Activated CD8-positive, alpha-beta memory T cell treated with anti-CD3 and anti-CD28 coated beads for 4 hours (primary cell): ENCODE data around the gene RELCH.

Source experiments
- DNase-seq, 2 donors: peaks; one replicate each; pipeline ENCODE4 v3.0.0-alpha.2; 2020; ENCODE audit warnings: low read depth in 2 of 2

Gene RELCH

GRCh38 chr18:62187543-62188510 lies 772 bp downstream of the RELCH start:
- no peak for DNase-seq

- no peak for DNase-seq
Observed at GRCh38 chr18:62189208-62189607, 2.2 kb downstream of the RELCH start.

- DNase-seq: no peak
Observed at GRCh38 chr18:62196079-62196478, 9.0 kb downstream of the RELCH start.

- no peak for DNase-seq
Observed at GRCh38 chr18:62196980-62197379, 9.9 kb downstream of the RELCH start.

- DNase-seq: no peak
Observed at GRCh38 chr18:62198259-62198658, 11.2 kb downstream of the RELCH start.

GRCh38 chr18:62199629-62200028 lies 12.6 kb downstream of the RELCH start:
- no peak for DNase-seq

GRCh38 chr18:62200121-62200914 lies 13.3 kb downstream of the RELCH start:
- no peak for DNase-seq

GRCh38 chr18:62201870-62202269 lies 14.8 kb downstream of the RELCH start:
- no peak for DNase-seq

- DNase-seq: no peak
Observed at GRCh38 chr18:62205824-62206223, 18.8 kb downstream of the RELCH start.

GRCh38 chr18:62206593-62206992 lies 19.5 kb downstream of the RELCH start:
- DNase-seq: no peak

GRCh38 chr18:62209046-62209445 lies 22.0 kb downstream of the RELCH start:
- DNase-seq: no peak

GRCh38 chr18:62210138-62210537 lies 23.1 kb downstream of the RELCH start:
- DNase-seq: no peak

GRCh38 chr18:62211325-62211828 lies 24.3 kb downstream of the RELCH start:
- DNase-seq: no peak

GRCh38 chr18:62214790-62215189 lies 27.7 kb downstream of the RELCH start:
- no peak for DNase-seq

GRCh38 chr18:62224229-62224628 lies 37.2 kb downstream of the RELCH start:
- DNase-seq: no peak

GRCh38 chr18:62226047-62226446 lies 39.0 kb downstream of the RELCH start:
- no peak for DNase-seq

GRCh38 chr18:62236252-62236651 lies 49.2 kb downstream of the RELCH start:
- DNase-seq: no peak

- DNase-seq: no peak
Observed at GRCh38 chr18:62239475-62239874, 52.4 kb downstream of the RELCH start.

GRCh38 chr18:62242955-62243354 lies 55.9 kb downstream of the RELCH start:
- no peak for DNase-seq

GRCh38 chr18:62245177-62245576 lies 58.1 kb downstream of the RELCH start:
- DNase-seq: no peak

- no peak for DNase-seq
Observed at GRCh38 chr18:62245699-62246098, 58.6 kb downstream of the RELCH start.

GRCh38 chr18:62248313-62248712 lies 61.3 kb downstream of the RELCH start:
- DNase-seq: no peak
